NCI-H524 (cell line): ENCODE results near the gene SPAG8.

Experiments used
- DNase-seq, 2 experiments: peaks; one replicate each; lab custom pipeline; 2025; lab: John Stamatoyannopoulos, UW

SPAG8 gene

DNA sequence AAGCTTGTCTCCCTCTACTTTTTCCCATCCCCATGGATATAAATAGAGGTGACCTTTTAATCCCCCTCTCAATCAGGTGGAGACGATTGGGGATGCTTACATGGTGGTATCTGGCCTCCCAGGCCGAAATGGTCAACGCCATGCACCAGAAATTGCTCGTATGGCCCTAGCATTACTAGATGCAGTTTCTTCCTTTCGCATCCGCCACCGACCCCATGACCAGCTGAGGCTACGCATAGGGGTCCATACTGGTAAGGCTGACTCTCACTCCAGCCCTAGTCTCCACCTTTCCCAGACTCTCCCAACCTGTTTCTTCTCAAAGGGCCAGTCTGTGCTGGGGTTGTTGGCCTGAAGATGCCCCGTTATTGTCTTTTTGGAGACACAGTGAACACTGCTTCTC is 3.6 kb downstream of the SPAG8 start:
- DNase-seq: no peak

DNA sequence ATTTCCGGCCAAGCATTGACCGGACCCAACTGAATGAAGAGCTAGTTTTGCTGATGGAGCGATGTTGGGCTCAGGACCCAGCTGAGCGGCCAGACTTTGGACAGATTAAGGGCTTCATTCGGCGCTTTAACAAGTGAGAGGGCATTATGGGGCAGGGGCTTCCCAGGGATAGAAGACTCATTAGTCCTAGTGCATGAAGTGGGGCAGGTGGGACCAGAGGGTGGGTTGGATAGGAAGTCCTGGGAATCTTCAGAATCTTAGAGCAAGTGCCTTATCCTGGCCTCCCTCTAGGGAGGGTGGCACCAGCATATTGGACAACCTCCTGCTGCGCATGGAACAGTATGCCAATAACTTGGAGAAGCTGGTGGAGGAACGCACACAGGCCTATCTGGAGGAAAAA is 6.0 kb downstream of the SPAG8 start:
- DNase-seq: no peak

DNA sequence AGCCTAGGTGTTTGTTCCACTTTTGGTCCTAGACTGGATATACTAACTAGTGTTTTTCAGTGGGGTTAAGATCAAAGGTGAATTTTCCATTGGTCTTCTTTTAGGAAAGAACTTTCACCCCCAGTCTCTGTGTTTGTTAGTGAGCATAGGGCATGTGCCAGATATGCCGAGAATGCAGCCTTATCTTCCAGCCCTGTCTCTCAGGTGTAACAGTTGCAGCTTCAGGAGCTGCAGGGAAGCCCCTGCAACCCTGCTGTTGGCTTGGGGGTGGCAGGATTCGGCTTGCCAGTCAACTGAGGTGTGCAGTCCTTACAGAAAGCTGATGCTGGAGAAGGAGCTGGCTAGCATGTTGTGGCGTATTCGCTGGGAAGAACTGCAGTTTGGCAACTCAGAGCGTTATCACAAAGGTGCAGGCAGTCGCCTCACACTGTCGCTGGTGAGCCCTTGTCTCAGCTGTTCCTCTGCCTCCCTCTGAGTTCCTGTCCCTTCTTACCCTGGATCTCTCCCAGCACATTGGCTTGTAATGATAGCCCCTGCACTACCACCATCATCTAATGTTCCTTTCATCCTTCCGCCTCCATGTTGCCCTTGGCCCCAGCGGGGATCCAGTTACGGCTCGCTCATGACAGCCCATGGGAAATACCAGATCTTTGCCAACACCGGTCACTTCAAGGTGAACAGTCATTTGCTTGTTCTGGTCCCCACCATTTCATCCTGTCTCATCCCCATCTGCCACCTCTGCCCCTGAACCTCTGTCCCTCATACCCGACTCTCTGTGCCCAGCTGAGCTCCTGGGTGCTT is 10.5 kb downstream of the SPAG8 start:
- DNase-seq: no peak

DNA sequence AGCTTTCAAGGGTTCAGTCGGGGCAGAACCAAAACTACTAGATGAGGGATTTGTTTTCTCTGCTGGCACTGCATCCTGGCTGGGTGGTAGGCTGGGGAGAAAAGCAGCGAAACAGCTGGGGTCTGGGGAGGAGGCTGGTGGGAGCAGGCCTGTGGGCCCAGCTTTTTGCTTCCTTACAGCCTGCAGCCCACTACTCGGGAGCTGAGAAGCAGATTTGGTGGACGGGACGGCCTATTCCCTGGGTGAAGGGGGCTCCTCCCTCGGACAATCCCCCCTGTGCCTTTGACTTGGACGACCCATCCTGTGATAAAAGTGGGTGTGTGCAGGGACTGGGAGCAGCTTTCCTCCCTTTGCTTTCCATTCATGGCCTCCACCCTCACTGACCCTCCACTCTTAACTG is 11.5 kb downstream of the SPAG8 start:
- DNase-seq: no peak

DNA sequence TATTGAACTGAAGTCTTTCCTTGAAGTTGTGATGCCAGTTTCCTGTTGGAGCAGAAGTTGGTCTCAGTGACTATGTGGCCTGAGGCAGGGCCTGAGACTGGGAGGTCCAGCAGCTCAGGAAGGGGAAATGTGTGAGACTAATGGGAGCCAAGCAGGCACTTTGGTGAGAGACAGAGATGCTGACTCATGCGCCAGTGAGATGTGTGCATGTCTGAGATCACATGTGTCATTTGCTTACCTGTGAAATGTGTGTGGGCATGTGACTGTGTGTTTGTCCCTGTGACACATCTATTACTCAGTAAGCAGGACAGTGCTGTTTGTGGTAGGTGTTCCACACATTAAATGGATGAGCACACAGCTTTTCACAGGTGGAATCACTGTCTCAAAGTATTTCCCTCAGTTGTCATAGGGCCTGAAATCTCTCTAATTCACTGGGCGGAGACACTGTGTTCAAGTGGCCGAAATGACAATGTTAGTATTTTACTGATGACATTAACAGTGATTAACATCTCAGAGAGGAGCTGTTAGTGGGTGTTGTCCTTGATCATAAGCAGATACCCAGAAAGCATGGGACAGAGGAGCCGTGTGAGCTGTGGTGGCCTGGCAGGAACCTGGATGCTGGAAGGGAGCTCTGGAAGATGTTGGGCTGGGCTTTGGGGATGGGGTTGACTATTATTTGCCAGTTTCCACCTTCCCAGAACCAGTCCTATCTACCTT is 13.2 kb downstream of the SPAG8 start:
- no peak for DNase-seq

DNA sequence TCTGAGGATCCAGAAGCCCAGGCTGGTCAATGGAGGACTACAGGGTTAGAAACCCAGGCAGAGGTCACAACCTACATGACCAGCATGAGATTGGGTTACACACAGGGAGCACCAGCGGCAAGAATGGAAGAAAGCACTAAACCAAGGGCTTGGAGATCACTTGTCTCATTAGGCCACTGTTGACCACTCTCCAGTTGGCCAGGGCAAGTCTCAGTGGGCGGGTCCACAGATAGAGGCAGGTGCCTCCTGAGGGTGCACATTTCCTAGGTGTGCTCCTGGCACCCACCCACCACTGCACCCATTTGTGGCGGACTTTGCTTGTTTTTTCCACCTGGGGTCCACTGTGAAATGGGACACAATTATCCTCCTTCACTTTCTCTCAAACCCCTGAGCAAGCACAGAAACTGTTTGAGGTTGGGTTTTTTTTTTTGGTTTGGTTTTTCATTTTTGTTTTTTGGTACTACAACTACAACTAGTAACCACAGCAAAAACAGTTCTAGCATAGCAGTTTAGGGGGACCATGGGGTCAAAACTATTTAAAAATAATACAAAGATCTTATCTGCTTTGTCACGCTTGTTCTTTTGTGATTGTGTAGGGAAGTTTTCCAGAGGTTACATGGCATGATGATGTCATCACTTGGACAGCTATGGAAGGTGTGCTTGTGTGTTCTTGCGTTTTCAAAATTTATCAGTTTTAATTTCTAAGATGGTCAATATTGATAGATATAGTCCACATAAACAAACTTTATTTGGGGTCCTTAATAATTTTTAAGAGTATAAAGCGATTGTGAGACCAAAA is 14.6 kb downstream of the SPAG8 start:
- no peak for DNase-seq

DNA sequence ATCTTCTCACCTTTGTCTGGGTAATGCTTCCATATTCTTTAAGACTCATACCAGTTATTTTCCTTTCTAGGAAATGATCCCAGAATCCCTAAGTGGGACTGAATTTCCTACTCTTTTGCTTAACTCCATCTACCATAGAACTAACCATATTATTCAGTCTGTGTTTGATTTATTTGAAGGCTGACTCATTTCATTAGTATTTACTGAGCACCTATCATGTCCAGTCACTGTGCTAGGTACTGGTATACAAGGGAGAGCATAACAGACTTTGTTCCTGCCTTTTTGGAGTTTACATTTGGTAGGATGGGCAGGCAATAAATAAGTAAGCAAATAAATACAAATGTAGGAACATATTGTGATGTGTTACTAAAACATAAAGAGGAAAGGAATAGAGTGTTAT is 16.4 kb downstream of the SPAG8 start:
- no peak for DNase-seq

DNA sequence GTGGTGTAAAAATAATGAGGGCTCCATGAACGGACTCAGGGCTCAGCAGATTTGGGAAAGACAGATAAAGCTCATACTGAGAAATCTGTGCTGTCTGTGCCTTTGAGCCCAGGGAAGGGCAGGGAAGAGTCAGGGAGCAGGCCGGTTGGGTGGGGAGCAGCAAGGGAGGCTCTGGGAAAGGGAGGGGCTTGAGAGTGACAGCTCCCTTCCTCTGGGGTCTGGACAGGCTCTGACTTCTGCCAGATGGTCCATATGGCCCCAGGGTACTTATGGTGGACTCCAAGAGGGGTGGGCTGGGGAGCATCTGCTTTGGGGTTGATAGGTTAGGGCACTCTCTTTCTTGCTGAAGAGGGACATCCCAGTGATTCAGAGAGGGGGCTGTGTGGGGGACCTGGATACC is 18.6 kb downstream of the SPAG8 start:
- DNase-seq: peak; percentile 51 to 76

DNA sequence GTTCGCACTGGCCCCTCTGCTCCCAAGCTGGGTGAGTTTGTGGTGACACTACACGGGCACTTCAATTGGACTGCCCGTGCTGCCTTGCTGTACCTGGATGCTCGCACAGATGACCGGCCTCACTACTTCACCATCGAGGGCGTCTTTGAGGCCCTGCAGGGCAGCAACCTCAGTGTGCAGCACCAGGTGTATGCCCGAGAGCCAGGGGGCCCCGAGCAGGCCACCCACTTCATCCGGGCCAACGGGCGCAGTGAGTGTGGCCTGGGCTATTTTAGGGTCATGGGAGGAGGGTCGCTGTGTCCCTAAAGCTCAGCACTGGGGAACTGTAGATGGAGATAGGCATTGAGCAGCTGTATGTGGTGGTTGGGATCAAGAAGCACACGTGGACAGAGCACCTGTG is 19.2 kb downstream of the SPAG8 start:
- no peak for DNase-seq

DNA sequence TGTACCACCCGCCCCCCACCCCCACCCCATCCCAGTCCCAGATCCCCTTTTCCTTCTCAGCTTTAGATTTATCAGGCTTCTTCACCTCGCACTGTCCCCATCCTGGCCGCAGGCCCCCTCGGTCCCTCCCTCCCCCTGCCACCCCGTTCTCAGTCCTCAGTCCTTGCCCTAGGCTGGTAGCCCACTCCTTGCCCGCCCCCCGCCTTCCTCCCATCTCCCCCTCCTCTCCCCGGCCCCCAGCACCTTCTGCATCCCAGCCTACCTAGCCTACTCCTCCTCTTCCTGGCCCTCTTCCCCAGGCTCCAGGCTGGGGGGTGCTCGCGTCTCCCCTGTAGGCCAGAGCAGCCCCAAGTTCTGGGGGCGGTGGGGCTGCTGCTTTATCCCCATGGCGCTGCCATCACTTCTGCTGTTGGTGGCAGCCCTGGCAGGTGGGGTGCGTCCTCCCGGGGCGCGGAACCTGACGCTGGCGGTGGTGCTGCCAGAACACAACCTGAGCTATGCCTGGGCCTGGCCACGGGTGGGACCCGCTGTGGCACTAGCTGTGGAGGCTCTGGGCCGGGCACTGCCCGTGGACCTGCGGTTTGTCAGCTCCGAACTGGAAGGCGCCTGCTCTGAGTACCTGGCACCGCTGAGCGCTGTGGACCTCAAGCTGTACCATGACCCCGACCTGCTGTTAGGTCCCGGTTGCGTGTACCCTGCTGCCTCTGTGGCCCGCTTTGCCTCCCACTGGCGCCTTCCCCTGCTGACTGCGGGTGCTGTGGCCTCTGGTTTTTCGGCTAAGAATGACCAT is 19.8 kb downstream of the SPAG8 start:
- no peak for DNase-seq

DNA sequence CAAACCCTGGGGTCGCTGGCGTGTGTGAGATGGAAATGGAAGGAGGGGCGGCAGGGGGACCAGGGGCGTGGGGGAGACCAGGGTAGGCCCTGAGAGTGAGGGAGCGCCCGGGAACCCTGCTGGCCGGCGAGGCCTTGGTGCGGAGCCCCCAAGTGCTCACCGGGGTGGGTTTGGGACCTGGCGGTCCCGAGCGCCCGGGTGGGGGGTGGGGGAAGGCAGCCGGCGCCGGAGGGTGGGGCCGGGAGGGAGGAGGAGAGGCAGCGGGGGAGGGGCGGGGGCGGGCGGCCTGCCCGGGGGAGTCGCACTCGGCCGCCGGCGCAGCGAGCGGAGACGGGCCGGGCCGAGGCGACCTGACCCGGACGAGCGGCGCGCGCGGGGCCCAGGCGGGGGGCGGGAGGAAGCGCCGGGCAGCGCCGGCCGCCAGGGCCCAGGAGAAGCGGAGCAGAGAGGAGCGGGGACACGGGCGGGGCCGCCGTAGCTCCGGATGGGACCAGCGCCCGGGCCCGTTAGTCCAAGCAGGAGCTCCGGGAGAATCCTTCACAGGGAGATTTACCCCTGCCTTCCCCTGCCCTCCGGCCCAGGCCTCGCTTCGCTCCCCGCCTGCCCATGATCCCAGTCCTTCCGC is 20.7 kb downstream of the SPAG8 start, which contains the start of gene NPR2:
Gene NPR2 (plus strand): TSS at position 295 of the 625 bp plus-strand sequence. CDS start 818 bp downstream, outside the sequence.
- peak in 1 of 2 experiments; percentile 25 for DNase-seq

DNA sequence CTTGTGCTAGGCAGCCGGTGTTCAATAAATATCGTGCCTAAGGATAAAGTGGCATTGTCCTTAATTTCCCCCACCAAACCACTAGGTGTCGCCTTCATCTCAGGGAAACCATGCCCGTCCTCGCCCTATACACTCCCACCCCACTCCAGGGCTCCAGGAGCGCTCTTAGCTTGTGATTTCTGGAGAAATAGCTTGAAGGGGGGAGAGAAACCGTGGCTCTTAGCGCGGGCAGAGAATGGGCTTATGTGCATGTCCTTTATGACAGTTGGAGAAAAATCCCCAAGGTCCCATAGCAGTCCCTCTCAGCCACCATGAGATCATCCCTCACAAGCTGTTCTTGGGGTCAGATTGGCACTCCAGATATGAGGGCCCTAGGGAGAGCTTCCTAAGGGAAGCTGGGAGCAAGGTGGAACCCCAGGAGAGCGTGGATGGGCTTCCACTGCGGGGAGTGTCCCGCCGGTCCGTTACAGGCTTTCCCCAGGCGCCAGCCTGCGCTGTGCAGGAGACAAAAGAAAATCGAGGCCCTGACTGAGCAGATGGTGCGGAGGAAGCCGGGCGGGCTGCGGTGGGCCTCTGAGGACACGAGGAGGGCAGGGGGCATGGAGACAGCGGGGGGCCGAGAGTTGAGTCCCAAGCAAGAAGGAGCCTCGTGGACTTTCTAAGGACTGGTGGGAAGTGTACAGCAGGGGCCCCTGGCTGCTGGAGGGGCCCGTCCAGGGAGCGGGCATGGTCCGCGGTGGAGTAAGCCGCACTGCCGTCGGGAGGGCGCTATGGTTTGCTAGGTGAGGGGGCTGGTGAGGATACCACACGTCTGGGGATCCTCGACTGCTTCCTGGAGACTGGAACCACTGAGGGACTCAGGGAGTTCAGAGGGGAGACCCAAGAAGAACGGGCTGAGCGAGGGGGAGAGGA is 21.4 kb downstream of the SPAG8 start:
- peak; percentile 89 to 94 for DNase-seq

DNA sequence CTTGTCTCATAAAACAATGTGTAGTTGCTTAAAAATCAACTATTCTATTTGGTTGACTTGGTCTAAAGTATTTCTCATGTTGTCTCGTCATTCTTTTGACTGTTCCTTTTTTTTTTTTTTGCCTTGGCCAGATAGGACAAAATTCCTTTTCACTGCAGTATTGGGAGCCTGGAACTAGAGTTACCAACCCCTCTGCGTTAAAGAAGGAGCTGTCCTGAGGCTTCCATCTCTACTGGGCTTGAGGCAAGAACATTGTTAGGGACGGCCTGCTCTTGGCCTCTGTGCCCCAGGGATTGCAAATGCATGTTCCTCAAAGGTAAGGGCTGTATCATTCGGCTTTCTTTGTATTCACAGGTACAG is 22.1 kb downstream of the SPAG8 start:
- DNase-seq: no peak

DNA sequence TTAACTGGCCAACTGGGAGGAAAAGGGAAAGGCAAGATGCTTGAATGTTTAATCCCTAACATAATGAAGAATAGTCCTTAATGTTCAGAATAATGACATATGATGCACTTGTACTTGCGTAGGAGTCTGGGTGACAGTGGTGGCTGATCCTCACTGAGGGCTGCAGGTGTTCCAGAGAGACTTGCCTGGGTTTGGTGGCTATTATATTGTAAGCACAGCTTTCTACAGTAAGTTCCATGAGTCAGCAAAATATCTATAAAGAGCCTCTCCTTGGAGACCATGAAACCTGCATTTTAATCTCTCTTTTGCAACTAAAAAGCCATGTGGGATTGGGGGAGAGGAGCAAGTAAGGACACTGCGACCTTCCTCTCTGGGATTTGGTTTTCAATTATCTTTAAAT is 22.5 kb downstream of the SPAG8 start:
- peak in 1 of 2 experiments; percentile 12 for DNase-seq

DNA sequence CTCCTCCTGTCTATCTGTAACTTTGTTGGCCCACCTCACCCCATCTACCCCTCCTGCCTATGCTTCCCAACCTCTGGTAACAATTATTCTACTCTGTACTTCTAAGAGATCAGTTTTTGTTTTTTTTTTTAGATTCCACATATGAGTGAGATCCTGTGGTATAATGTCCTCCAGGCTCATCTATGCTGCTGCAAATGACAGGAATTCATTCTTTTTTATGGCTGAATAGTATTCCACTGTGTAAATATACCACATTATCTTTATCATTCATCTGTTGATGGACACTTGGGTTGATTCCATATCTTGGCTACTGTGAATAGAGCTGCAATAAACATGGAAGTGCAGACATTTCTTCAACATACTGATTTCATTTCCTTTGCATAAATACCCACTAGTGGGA is 28.6 kb downstream of the SPAG8 start:
- DNase-seq: no peak

DNA sequence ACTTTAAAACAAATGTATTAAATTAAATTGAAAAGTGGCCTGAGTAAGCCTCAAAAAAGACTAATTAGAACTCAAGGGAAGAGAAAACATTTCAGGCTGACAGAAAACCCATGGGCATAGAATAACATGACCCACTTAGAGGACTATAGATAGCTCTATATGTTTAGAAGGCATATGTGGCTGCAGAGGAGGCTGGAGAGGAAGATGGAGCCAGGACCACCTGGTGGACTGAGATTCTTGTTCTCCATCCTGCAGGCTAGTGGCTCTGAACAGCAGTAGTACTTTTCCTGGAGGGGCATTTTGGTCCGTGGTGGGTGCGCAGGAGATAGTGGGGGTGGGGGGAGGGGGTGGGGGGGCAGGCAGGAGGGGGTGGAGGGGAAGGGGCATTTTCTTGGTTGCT is 31.0 kb downstream of the SPAG8 start:
- DNase-seq: no peak

DNA sequence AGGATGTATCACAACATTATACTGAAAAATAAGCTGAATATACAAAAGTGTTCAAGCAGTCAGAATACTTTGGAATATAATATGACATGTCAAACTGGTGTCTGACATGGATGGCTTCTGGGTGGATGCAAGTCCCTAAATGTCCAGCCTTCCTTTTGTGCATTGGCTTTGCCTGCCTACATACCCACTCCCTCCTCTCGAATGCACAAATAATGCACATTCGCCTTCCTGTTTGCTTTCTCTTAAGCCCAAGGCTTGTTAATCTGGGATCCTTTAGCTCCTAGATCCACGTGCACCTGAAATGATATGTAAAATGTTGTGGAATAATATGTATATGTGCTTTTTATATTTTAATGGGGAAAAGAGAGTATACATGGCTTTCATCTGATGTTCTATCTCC is 33.6 kb downstream of the SPAG8 start:
- no peak for DNase-seq

DNA sequence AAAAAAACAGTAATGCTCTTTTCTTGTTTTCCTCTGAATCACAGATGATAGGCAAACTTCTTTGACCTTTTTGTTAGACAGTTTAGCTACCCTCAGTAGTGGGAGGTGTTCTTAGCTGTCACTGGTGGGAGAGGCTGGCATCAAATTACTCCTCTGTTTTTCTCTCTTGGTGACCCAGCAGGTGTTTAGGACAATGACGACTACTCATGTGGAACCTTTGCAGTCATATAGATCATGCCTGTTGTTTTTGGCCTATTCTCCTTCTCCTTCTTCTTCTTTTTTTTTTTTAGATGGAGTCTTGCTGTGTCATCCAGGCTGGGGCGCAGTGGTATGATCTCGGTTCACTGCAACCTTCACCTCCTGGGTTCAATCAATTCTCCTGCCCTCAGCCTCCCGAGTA is 36.0 kb downstream of the SPAG8 start:
- peak in 1 of 2 experiments; percentile 68 for DNase-seq

DNA sequence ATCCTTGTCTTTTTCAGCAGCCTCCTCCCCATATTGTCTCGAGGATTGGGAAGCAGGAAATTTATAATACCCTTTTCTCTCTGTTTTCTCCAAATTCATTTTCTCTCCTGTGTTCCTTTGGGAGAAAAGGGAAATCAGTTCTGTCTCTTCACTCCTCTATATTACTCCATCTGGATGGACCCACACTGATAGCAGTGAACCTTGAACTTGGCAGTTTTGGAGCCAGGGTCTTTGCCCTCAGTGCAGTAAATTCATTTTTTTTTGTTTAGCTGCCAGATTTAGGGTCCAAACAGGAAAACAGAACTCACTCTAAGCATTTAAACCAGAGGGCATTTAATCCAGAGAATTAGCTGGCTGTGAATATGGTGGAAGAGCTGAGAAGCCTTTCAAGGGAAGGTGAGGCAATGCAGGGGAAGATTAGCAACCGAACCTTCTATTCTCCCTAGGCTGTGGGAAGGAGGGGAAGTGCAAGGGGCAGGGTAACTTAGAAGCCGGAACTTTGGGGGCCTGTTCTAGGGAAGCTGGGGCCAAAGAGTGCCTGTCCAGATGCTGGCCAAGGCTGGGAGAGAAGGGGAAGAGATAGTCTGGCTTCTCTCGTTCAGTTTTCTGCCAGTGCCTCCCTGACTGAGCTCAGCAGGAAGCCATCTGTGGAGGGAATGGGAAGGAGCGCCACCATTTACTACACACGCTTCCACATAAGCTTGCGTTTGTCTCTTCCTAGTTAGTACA is 37.0 kb downstream of the SPAG8 start:
- peak in 1 of 2 experiments; percentile 54 for DNase-seq

DNA sequence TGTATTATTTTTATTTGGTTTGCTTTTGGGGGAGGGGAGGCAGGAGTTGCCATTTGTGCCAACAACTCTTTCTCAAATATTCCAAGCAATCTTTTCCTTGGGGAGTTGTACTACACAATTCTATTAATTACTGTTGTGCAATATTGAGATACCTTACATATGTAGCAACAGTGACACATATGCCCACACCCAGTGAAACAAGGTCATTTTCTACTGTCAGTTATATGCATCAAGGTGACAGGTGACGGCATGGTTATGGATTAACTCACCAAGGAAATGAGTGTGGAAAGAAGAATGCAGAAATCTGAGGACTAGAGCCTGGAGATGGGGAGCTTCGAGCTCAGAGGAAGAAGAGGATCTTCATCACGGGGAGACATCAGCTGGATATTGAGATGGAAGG is 40.1 kb downstream of the SPAG8 start:
- no peak for DNase-seq
